Hepatocyte (in vitro differentiated cells): ENCODE measurements around the gene MCL1. TPM values are rescaled to one million over a fixed set of nuclear protein-coding genes. Genes with fewer than 3 reads are reported as not detected.
"Not testable (repeated sequence)": the region's sequence is repeated elsewhere in the genome, so short reads cannot be mapped to it uniquely, and the experiment has no call there.

Source experiments
- DNase-seq: peaks from one replicate; pipeline ENCODE4 v3.0.0-alpha.2; 2016; ENCODE audit warnings: low spot score
- H2AFZ ChIP-seq: fragments of 200-600 bp; sonication (generic); 2 replicates; pipeline ENCODE4 v1.6.0; 2016; ENCODE audit warnings: antibody characterized with exemption, mild to moderate bottlenecking
- H3K27ac ChIP-seq: fragments of 200-600 bp; sonication (generic); 2 replicates; pipeline ENCODE4 v1.5.1; 2016; ENCODE audit warnings: mild to moderate bottlenecking
- H3K27me3 ChIP-seq: fragments of 200-600 bp; sonication (generic); 2 replicates; pipeline ENCODE4 v1.6.1; 2016
- H3K36me3 ChIP-seq: fragments of 200-600 bp; sonication (generic); replicated peaks from 2 replicates; pipeline ENCODE4 v1.5.1; 2016; ENCODE audit warnings: low read depth; ENCODE audit not compliant: insufficient read depth
- H3K4me1 ChIP-seq: fragments of 200-600 bp; sonication (generic); 2 replicates; pipeline ENCODE4 v1.5.1; 2016; ENCODE audit warnings: mild to moderate bottlenecking, moderate library complexity; ENCODE audit not compliant: insufficient read depth
- H3K4me2 ChIP-seq: fragments of 200-600 bp; sonication (generic); 2 replicates; pipeline ENCODE4 v1.6.0; 2016
- H3K4me3 ChIP-seq: fragments of 200-600 bp; sonication (generic); 2 replicates; pipeline ENCODE4 v1.5.1; 2016; ENCODE audit warnings: mild to moderate bottlenecking
- H3K79me2 ChIP-seq: fragments of 200-600 bp; sonication (generic); 2 replicates; pipeline ENCODE4 v1.6.0; 2017; ENCODE audit warnings: mild to moderate bottlenecking
- H3K9me2 ChIP-seq: fragments of 200-600 bp; sonication (generic); replicated peaks from 2 replicates; pipeline ENCODE4 v1.6.0; 2017; ENCODE audit warnings: mild to moderate bottlenecking; ENCODE audit not compliant: insufficient read depth
- H3K9me3 ChIP-seq: fragments of 200-600 bp; sonication (generic); 2 replicates; pipeline ENCODE4 v1.5.1; 2016; ENCODE audit warnings: low read depth, mild to moderate bottlenecking
- H4K20me1 ChIP-seq: fragments of 200-600 bp; sonication (generic); 2 replicates; pipeline ENCODE4 v1.6.0; 2016; ENCODE audit warnings: mild to moderate bottlenecking; ENCODE audit not compliant: insufficient read depth, poor library complexity, severe bottlenecking
- EZH2 ChIP-seq: fragments of 200-600 bp; sonication (generic); IDR thresholded peaks from 2 replicates; pipeline ENCODE4 v1.6.1; 2016; ENCODE audit warnings: antibody characterized with exemption, mild to moderate bottlenecking, borderline replicate concordance
- EZH2phosphoT487 ChIP-seq: fragments of 200-600 bp; sonication (generic); IDR thresholded peaks from one replicate; pipeline ENCODE4 v1.6.1; 2018; ENCODE audit warnings: antibody characterized with exemption, mild to moderate bottlenecking, low read depth, moderate library complexity; ENCODE audit not compliant: unreplicated experiment, severe bottlenecking
- WGBS: methylation state at CpG from one replicate; pipeline ENCODE4 v1.1.6; 2016; ENCODE audit warnings: low lambda C conversion rate; ENCODE audit errors: missing lambda C conversion rate; 5-methylcytosine and 5-hydroxymethylcytosine counted together
- polyA plus RNA-seq: library from polyadenylated mRNA; unstranded; fragments of >200 nt; fragmentation: Nextera tagmentation; extraction: Ambion mirVana; gene quantifications from 2 replicates; pipeline ENCODE4 v1.2.1, GENCODE V29; 2016
- total RNA-seq: library from RNA; depleted of rRNA; stranded (reverse); fragments of >200 nt; gene quantifications from 2 replicates; pipeline ENCODE4 v1.2.3, GENCODE V29; 2014
- TF ChIP-seq, protein P1 (sequence below): fragments of 200-600 bp; sonication (generic); IDR thresholded peaks from 2 replicates; pipeline ENCODE4 v1.5.1; 2016; ENCODE audit warnings: antibody characterized with exemption, mild to moderate bottlenecking; ENCODE audit not compliant: poor library complexity

Gene MCL1
- total and polyA plus RNA-seq, 2 experiments from 2014 or later = 150 to 388 TPM

DNA sequence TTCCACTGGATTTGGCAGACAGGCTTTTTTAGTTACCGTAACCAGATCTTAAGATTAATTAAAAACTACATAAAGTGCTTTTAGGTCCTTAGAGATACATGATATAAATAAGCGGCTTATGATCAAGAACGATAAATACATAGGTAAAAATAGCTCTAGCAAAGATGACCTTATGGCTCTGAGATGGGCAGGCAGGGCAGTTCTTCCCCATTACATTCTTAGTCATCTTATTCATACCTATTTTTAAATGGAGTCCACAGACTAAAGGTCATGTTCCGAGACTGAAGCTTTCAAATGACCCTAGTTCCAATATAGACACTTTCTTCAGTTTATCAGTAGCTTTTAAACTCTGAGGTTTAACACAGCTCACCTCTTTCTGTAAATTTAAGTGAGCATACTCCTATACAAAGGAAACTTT is 4.3 kb downstream of the MCL1 start:
- DNase-seq = peak; percentile 28
- Histone ChIP-seq H3K27ac (peak overlapping the region; percentile 100), H3K4me1 (peaks cover 32% of the 10 kb centered on the region), H3K27me3 (no peaks in the 10 kb centered on the region), H3K79me2 (peaks cover 92% of the 10 kb centered on the region), H3K9me3 (no peaks in the 10 kb centered on the region), H4K20me1 (peaks cover 73% of the 10 kb centered on the region), H3K9me2 (no peaks in the 10 kb centered on the region), H3K4me3 (peak overlapping the region; percentile 85), H3K36me3 (peaks cover 6% of the 10 kb centered on the region), H2AFZ (no peak overlapping the region), H3K4me2 (peak overlapping the region; percentile 83)
- WGBS = 75% methylated on average over 4 of the region's 4 CpGs
- TF ChIP-seq, protein P1, sequence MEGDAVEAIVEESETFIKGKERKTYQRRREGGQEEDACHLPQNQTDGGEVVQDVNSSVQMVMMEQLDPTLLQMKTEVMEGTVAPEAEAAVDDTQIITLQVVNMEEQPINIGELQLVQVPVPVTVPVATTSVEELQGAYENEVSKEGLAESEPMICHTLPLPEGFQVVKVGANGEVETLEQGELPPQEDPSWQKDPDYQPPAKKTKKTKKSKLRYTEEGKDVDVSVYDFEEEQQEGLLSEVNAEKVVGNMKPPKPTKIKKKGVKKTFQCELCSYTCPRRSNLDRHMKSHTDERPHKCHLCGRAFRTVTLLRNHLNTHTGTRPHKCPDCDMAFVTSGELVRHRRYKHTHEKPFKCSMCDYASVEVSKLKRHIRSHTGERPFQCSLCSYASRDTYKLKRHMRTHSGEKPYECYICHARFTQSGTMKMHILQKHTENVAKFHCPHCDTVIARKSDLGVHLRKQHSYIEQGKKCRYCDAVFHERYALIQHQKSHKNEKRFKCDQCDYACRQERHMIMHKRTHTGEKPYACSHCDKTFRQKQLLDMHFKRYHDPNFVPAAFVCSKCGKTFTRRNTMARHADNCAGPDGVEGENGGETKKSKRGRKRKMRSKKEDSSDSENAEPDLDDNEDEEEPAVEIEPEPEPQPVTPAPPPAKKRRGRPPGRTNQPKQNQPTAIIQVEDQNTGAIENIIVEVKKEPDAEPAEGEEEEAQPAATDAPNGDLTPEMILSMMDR = no peak
- TF ChIP-seq EZH2phosphoT487 (no peak), EZH2 (no peak)

- Histone ChIP-seq H3K36me3 (peaks cover 6% of the 10 kb centered on the region), H4K20me1 (peaks cover 73% of the 10 kb centered on the region), H3K9me2 (no peaks in the 10 kb centered on the region), H3K9me3 (no peaks in the 10 kb centered on the region), H3K4me2 (peak overlapping the region; percentile 83), H2AFZ (no peak overlapping the region), H3K4me3 (peak overlapping the region; percentile 3), H3K27me3 (no peaks in the 10 kb centered on the region), H3K79me2 (peaks cover 98% of the 10 kb centered on the region), H3K4me1 (peaks cover 36% of the 10 kb centered on the region), H3K27ac (peak overlapping the region; percentile 100)
- DNase-seq = peak; percentile 6
- TF ChIP-seq EZH2 (no peak), EZH2phosphoT487 (no peak)
- TF ChIP-seq, protein P1 = no peak
- 75% methylated on average over 6 of the region's 6 CpGs for WGBS
Measured at GRCh38 chr1:150574260-150575071, 4.9 kb downstream of the MCL1 start.

- H3K36me3 ChIP-seq, H3K9me2 ChIP-seq, H2AFZ ChIP-seq, H3K4me3 ChIP-seq, H3K27me3 ChIP-seq, H3K9me3 ChIP-seq: not testable (repeated sequence)
- peaks cover 44% of the 10 kb centered on the region for H3K4me1 ChIP-seq
- peaks cover 93% of the 10 kb centered on the region for H3K79me2 ChIP-seq
- H4K20me1 ChIP-seq = peaks cover 69% of the 10 kb centered on the region
- WGBS = 93% methylated on average over 13 of the region's 13 CpGs
- peak; percentile 13 for DNase-seq
- peak overlapping the region; percentile 83 for H3K4me2 ChIP-seq
- peak overlapping the region; percentile 62 for H3K27ac ChIP-seq
Measured at GRCh38 chr1:150573648-150574071, 5.8 kb downstream of the MCL1 start.

DNA sequence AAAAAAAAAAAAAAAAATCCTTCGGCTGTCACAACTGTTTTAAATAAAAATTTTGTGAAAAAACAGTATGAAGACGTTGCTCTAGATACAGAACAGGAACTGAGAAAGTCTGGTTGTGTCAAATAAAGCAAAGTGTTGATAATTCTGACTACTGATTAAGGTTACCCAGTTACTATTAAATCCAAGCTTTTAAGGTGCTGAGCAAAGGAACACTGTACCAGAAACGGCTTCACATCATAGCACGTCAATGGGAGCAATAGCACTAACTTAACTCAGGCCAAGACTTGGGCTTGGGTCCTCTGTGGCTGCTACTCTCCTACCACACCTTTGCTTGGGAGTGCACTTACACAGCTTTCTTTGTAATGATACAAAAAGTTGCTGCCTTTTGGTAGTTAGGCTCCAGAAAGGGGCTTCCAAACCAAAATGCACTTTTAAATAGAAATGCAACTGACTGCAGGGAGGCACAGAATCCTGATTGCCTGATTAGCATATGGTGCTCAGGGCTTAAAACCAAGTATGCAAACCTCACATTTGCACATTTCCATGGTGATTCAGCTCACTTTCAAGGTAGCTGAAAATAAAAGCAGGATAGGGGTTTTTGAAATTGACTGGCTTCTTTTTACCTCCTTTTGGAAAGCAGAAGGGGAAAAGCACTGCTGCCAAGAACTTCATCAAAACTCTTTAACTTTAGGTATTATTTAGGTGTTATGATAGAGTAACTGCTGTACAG is 6.3 kb downstream of the MCL1 start:
- H2AFZ ChIP-seq = no peak overlapping the region
- H3K4me1 ChIP-seq = peaks cover 47% of the 10 kb centered on the region
- no peaks in the 10 kb centered on the region for H3K9me3 ChIP-seq
- H3K4me2 ChIP-seq = peak overlapping the region; percentile 10
- H3K9me2 ChIP-seq = no peaks in the 10 kb centered on the region
- DNase-seq = peak; percentile 13
- H3K27me3 ChIP-seq = no peaks in the 10 kb centered on the region
- peaks cover 63% of the 10 kb centered on the region for H4K20me1 ChIP-seq
- no peak overlapping the region for H3K4me3 ChIP-seq
- peaks cover 88% of the 10 kb centered on the region for H3K79me2 ChIP-seq
- 83% methylated on average over 4 of the region's 4 CpGs for WGBS
- peaks cover 6% of the 10 kb centered on the region for H3K36me3 ChIP-seq
- H3K27ac ChIP-seq = peak overlapping the region; percentile 62
- TF ChIP-seq, protein P1 = no peak
- no peak for TF ChIP-seq EZH2phosphoT487
- no peak for TF ChIP-seq EZH2
